Skeletal muscle tissue (tissue), 4 donors: ENCODE results near the gene ZNF878. TPM values are rescaled to one million over a fixed set of nuclear protein-coding genes. Genes with fewer than 3 reads are reported as not detected.
A peak's percentile ranks its signal among the peaks of the same experiment; 100 is the strongest.

Experiments
- H3K27ac ChIP-seq: one replicate; pipeline ENCODE4 v1.7.0; 2013; ENCODE audit warnings: mild to moderate bottlenecking, low read depth, low read length, inconsistent platforms
- H3K27me3 ChIP-seq, 3 donors: one replicate each; pipeline ENCODE4 v1.7.0; 2013; ENCODE audit warnings: low read length in 3 of 3; ENCODE audit not compliant: control insufficient read depth in 3 of 3, insufficient read depth in 3 of 3
- H3K36me3 ChIP-seq, 3 donors: one replicate each; pipeline ENCODE4 v1.7.0; 2013; ENCODE audit warnings: low read length in 3 of 3; ENCODE audit not compliant: control insufficient read depth in 3 of 3, insufficient read depth in 3 of 3
- H3K4me1 ChIP-seq, 3 donors: one replicate each; pipeline ENCODE4 v1.7.0; 2013; ENCODE audit warnings: low read length in 3 of 3, mild to moderate bottlenecking in 3 of 3; ENCODE audit not compliant: control insufficient read depth in 3 of 3, insufficient read depth in 3 of 3
- H3K4me3 ChIP-seq, 3 donors: one replicate each; pipeline ENCODE4 v1.7.0; 2013; ENCODE audit warnings: low read length in 3 of 3
- H3K9ac ChIP-seq, 3 donors: one replicate each; pipeline ENCODE4 v1.7.0; 2013; ENCODE audit warnings: low read length in 3 of 3, mild to moderate bottlenecking in 3 of 3, moderate library complexity in 2 of 3, low read depth in 1 of 3
- H3K9me3 ChIP-seq, 3 donors: one replicate each; pipeline ENCODE4 v1.7.0; 2013; ENCODE audit warnings: low read length in 3 of 3; ENCODE audit not compliant: control insufficient read depth in 3 of 3
- total RNA-seq: library from RNA; depleted of rRNA; stranded (reverse); fragments of >200 nt; gene quantifications from one replicate; pipeline ENCODE4 v1.2.3, GENCODE V29; 2014
- donor health status: Osteomylitis.

ZNF878 gene
- total RNA-seq, 1 donor from 2014 or later: 0.52 TPM

- Histone ChIP-seq H3K27ac (peak within 1 kb of the TSS; percentile 85), H3K36me3 (peaks cover 0 to 3% (median 0%) of the 10 kb centered on the region in 3 donors), H3K4me3 (peak within 1 kb of the TSS; percentile 91 to 97 (median 94)), H3K4me1 (peaks cover 5 to 6% (median 6%) of the 10 kb centered on the region in 3 donors), H3K27me3 (no peaks in the 10 kb centered on the region), H3K9ac (peak within 1 kb of the TSS; percentile 91 to 98 (median 98)), H3K9me3 (no peaks in the 10 kb centered on the region)
Measured at GRCh38 chr19:12035220-12036172, 17.3 kb downstream of the ZNF878 start, which contains the start of gene ZNF433. ZNF433 (minus strand) TSS chr19:12035679; CDS start chr19:12035539, 140 bp downstream.

DNA sequence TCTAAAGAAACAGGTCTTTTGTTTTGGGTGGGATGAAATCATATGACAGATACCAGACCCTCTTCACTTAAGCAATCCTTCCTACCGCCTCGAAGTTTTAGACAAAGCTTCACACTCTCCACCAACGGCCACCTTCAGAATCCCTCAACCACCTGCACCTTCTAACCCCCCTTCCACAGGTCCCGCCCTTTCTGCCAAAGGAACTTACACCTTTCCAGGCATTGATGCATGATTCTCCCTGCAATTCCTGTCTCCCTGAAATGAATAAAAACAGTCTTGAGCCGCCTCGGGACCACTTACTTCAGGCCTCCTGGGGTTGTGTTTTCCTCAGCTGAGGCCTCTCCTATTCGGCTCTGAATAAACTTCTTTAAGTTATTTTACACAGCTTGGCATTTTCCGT, 18.1 kb downstream of the ZNF878 start:
- H3K27me3 ChIP-seq: no peaks in the 10 kb centered on the region
- H3K9me3 ChIP-seq: no peaks in the 10 kb centered on the region
- peaks cover 5 to 6% (median 6%) of the 10 kb centered on the region in 3 donors for H3K4me1 ChIP-seq
- H3K4me3 ChIP-seq: peak overlapping the region; percentile 91 to 97 (median 94)
- peaks cover 0 to 3% (median 0%) of the 10 kb centered on the region in 3 donors for H3K36me3 ChIP-seq
- no peak overlapping the region for H3K27ac ChIP-seq
- H3K9ac ChIP-seq: peak overlapping the region; percentile 91 to 98 (median 98)

DNA sequence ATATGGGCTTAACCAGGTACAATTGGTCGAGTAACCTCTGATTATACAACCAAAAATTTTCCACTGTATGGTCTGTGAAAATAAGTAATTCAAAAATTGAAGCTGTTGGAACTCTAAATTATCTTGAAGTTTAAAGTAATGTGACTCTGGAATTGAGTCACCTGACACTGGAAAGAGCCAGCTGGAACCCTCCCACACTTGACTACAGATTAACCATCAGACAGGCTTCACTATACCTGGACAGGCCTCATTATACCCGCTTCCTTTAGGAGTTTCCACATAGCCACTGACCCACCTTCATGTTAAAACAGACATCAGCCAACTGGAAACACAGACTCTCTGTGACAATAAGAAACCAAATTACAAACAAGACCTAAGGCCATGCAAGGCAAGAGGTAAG, 18.6 kb downstream of the ZNF878 start:
- Histone ChIP-seq H3K4me3 (peak overlapping the region in 1 of 3 donors; percentile 97), H3K9ac (peak overlapping the region in 2 of 3 donors; percentile 91 to 98), H3K27ac (no peak overlapping the region)

GRCh38 chr19:12015753-12016116, 37.0 kb downstream of the ZNF878 start:
- Histone ChIP-seq H3K4me1 (no peaks in the 10 kb centered on the region), H3K27ac (no peak overlapping the region), H3K9ac (no peak overlapping the region), H3K4me3 (peak overlapping the region in 1 of 3 donors; percentile 33), H3K36me3 (peaks cover 40 to 49% (median 43%) of the 10 kb centered on the region in 3 donors), H3K9me3 (peaks cover 23 to 33% (median 26%) of the 10 kb centered on the region in 3 donors), H3K27me3 (no peaks in the 10 kb centered on the region)

More for the DNA sequence above, 18.6 kb downstream of the ZNF878 start:
- Histone ChIP-seq H3K27me3 (no peaks in the 10 kb centered on the region), H3K9me3 (no peaks in the 10 kb centered on the region), H3K36me3 (peaks cover 0 to 3% (median 0%) of the 10 kb centered on the region in 3 donors), H3K4me1 (peaks cover 5 to 6% (median 6%) of the 10 kb centered on the region in 3 donors)

DNA sequence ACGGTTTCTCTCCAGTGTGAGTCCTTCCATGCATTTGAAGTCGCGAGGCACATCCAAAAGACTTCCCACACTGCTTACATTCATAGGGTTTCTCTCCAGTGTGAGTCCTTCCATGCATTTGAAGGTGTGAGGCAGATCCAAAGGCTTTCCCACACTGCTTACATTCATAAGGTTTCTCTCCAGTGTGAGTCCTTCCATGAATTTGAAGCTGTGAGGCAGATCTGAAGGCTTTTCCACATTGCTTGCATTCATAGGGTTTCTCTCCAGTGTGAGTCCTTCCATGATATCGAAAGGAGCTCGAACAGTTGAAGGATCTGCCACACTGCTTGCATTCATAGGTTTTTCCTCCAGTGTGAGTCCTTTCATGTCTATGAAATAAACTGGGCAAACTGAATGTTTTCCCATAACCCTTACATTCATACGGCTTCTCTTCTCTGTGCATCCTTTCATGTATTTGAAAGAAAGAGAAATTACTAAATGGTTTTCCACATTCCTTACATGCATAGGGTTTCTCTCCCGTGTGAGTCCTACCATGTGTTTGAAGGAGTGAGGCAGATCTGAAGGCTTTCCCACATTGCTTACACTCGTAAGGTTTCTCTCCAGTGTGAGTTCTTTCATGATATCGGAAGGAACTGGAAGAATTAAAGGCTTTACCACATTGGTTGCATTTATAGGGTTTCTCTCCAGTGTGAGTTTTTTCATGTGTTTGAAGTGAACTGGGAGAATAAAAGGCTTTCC, 37.6 kb downstream of the ZNF878 start:
- Histone ChIP-seq H3K4me1 (no peaks in the 10 kb centered on the region), H3K27ac (no peak overlapping the region), H3K9me3 (peaks cover 23 to 33% (median 26%) of the 10 kb centered on the region in 3 donors), H3K9ac (no peak overlapping the region), H3K27me3 (no peaks in the 10 kb centered on the region), H3K36me3 (peaks cover 40 to 49% (median 43%) of the 10 kb centered on the region in 3 donors), H3K4me3 (peak overlapping the region in 2 of 3 donors; percentile 7 to 33)

- no peak overlapping the region for H3K27ac ChIP-seq
- H3K9me3 ChIP-seq: no peaks in the 10 kb centered on the region
- no peaks in the 10 kb centered on the region for H3K27me3 ChIP-seq
- no peak overlapping the region for H3K9ac ChIP-seq
- H3K4me3 ChIP-seq: no peak overlapping the region
- no peaks in the 10 kb centered on the region for H3K4me1 ChIP-seq
- peaks cover 0 to 3% (median 3%) of the 10 kb centered on the region in 3 donors for H3K36me3 ChIP-seq
Measured at GRCh38 chr19:12000152-12000981, 52.4 kb downstream of the ZNF878 start.

DNA sequence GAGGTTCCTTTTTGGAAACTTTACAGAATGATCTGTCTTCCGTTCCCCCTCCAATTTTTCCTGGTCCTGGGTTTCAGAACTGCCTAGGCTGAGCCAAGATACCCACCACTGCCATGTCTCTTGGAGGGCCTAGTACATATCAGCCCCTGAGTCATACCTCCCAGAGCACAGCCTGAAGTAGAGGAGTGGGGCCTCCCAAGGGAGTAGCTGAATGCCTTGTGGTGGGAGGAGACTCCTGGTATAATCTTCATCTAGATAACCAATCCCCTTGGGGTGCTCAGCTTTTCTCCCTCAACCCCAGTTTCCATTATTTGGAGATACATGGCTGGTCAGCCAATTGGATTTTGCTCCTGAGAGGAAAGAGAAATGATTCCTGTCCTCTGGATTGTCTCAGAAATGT, 57.6 kb downstream of the ZNF878 start:
- no peaks in the 10 kb centered on the region for H3K27me3 ChIP-seq
- H3K9me3 ChIP-seq: no peaks in the 10 kb centered on the region
- H3K4me1 ChIP-seq: no peaks in the 10 kb centered on the region
- no peak overlapping the region for H3K4me3 ChIP-seq
- H3K27ac ChIP-seq: no peak overlapping the region
- H3K36me3 ChIP-seq: peaks cover 0 to 2% (median 0%) of the 10 kb centered on the region in 3 donors
- no peak overlapping the region for H3K9ac ChIP-seq
